ENCODE measurements around the gene IL7R. TPM values are rescaled to one million over a fixed set of nuclear protein-coding genes. Genes with fewer than 3 reads are reported as not detected.
"Not testable (repeated sequence)": the region's sequence is repeated elsewhere in the genome, so short reads cannot be mapped to it uniquely, and the experiment has no call there.

IL7R gene
- total and polyA plus RNA-seq, 10 of the 15 experiments (the other 5 are each of a cell fraction or from before 2014, with no cell fraction given), result 0.40 to 21.1 (median 0.85) TPM

GRCh38 chr5:35890021-35891020 lies 33.6 kb downstream of the IL7R start:
- H3K9ac ChIP-seq (ENCODE audit: control insufficient read depth, insufficient read depth, low read length), result no peak overlapping the region
- no peak overlapping the region for H3K4me3 ChIP-seq
- H3K27me3 ChIP-seq (replicated peaks in 1 of 2; ENCODE audit: control insufficient read depth in 2 of 2, insufficient read depth in 2 of 2, low read length in 1 of 2), result no peaks in the 10 kb centered on the region
- no peaks in the 10 kb centered on the region for H4K20me1 ChIP-seq (ENCODE audit: control insufficient read depth, insufficient read depth)
- H3K27ac ChIP-seq (ENCODE audit: control insufficient read depth, insufficient read depth), result no peak overlapping the region
- WGBS (ENCODE audit: insufficient coverage, insufficient replicate concordance, low lambda C conversion rate, missing lambda C conversion rate), result 21% methylated on average over 5 of the region's 5 CpGs
- H3K79me2 ChIP-seq (ENCODE audit: control insufficient read depth, insufficient read depth, low read length), result no peaks in the 10 kb centered on the region
- FAIRE-seq, result no peak
- ATAC-seq, result no peak; the same call in 2 of the 3 replicates
- SMC1A ChIA-PET (ENCODE audit: uncharacterized antibody, unreplicated experiment), result interaction anchor here (0.5 to 1.6 kb wide), 12 partner anchors 10 to 189 kb away, joined by 3 to 19 read pairs (median 4); partner anchors contain the start of gene IL7R
- CTCF ChIA-PET, result interaction anchor here (1.0 to 1.9 kb wide), 4 partner anchors 8 to 36 kb away, joined by 3 to 8 read pairs (median 4); no protein-coding TSS in a partner anchor
- no peaks in the 10 kb centered on the region; the same call in 2 of the 3 replicates for H3K9me3 ChIP-seq (replicated peaks; ENCODE audit: control insufficient read depth, insufficient read depth, low read length)
- no peak overlapping the region for H3K4me2 ChIP-seq (ENCODE audit: control insufficient read depth, insufficient read depth)
- RAD21 ChIA-PET (ENCODE audit: unreplicated experiment), result interaction anchor here (1.6 to 1.9 kb wide), 3 partner anchors 8 to 35 kb away, joined by 5 to 9 read pairs (median 6); no protein-coding TSS in a partner anchor
- H3K4me1 ChIP-seq (ENCODE audit: control insufficient read depth, insufficient read depth, low read length), result no peaks in the 10 kb centered on the region
- H3K36me3 ChIP-seq (ENCODE audit: control insufficient read depth in 2 of 2, insufficient read depth in 2 of 2, low read length in 1 of 2), result no peaks in the 10 kb centered on the region
- DNase-seq (ENCODE audit: low read depth, low spot score), result no peak
- intact Hi-C loops (cut with micrococcal nuclease; ENCODE audit: unreplicated experiment), result no loop called here
- POLR2A ChIA-PET, result interaction anchor here (0.6 to 0.9 kb wide), 2 partner anchors 9 to 18 kb away, joined by 3 to 5 read pairs; no protein-coding TSS in a partner anchor
- H2AFZ ChIP-seq (ENCODE audit: control insufficient read depth, low read depth, low read length), result no peak overlapping the region
- in situ Hi-C loops (cut with MboI), result no loop called here
- BruUV-seq (replicated peaks), result no TSS peak
- TF ChIP-seq ZBTB4 (CRISPR knock-in tag; IDR thresholded peaks at IDR 0.05) (no peak), STAT3 (IDR thresholded peaks at IDR 0.05; ENCODE audit: low read depth, low read length) (no peak), IKZF1 (conservative IDR thresholded peaks at IDR 0.05) (no peak), PML (IDR thresholded peaks at IDR 0.05; ENCODE audit: low read length) (no peak), FOXK2 (IDR thresholded peaks at IDR 0.05) (no peak), SREBF1 (IDR thresholded peaks at IDR 0.05; ENCODE audit: low read length) (no peak), ELK1 (IDR thresholded peaks at IDR 0.05; ENCODE audit: low read depth, low read length) (no peak), USF2 (IDR thresholded peaks at IDR 0.05; ENCODE audit: borderline replicate concordance, low read depth, low read length) (no peak)

- WGBS (ENCODE audit: insufficient coverage, insufficient replicate concordance, low lambda C conversion rate, missing lambda C conversion rate), result 78% methylated on average over 23 of the region's 23 CpGs
- in situ Hi-C loops (cut with MboI); BruUV-seq (replicated peaks); H4K20me1 ChIP-seq (ENCODE audit: control insufficient read depth, insufficient read depth); H3K79me2 ChIP-seq (ENCODE audit: control insufficient read depth, insufficient read depth, low read length); H3K4me3 ChIP-seq; POLR2A ChIA-PET; FAIRE-seq; H3K9ac ChIP-seq (ENCODE audit: control insufficient read depth, insufficient read depth, low read length); intact Hi-C loops (cut with micrococcal nuclease; ENCODE audit: unreplicated experiment); H3K36me3 ChIP-seq (ENCODE audit: control insufficient read depth in 2 of 2, insufficient read depth in 2 of 2, low read length in 1 of 2); H3K4me1 ChIP-seq (ENCODE audit: control insufficient read depth, insufficient read depth, low read length); H3K4me2 ChIP-seq (ENCODE audit: control insufficient read depth, insufficient read depth); DNase-seq (ENCODE audit: low read depth, low spot score); H3K9me3 ChIP-seq (replicated peaks; ENCODE audit: control insufficient read depth, insufficient read depth, low read length); RAD21 ChIA-PET (ENCODE audit: unreplicated experiment); H2AFZ ChIP-seq (ENCODE audit: control insufficient read depth, low read depth, low read length); H3K27ac ChIP-seq (ENCODE audit: control insufficient read depth, insufficient read depth); H3K27me3 ChIP-seq (replicated peaks in 1 of 2; ENCODE audit: control insufficient read depth in 2 of 2, insufficient read depth in 2 of 2, low read length in 1 of 2); ATAC-seq: not testable (repeated sequence)
- CTCF ChIA-PET, result interaction anchor here (0.8 to 2.4 kb wide), 2 partner anchors 11 to 20 kb away, joined by 3 to 6 read pairs; no protein-coding TSS in a partner anchor
- SMC1A ChIA-PET (ENCODE audit: uncharacterized antibody, unreplicated experiment), result interaction anchor here (1.0 to 2.9 kb wide), 5 partner anchors 7 to 31 kb away, joined by 3 to 9 read pairs (median 5); no protein-coding TSS in a partner anchor
Measured at GRCh38 chr5:35892799-35893198, 36.1 kb downstream of the IL7R start.

Data from GM12878 (cell line).